GM19463 (cell line): ENCODE measurements around the gene ARMC10.
"Not testable (repeated sequence)": the region's sequence is repeated elsewhere in the genome, so short reads cannot be mapped to it uniquely, and the experiment has no call there.

Source experiments
- ATAC-seq: cut with Tn5 transposase; IDR thresholded peaks from one replicate; pipeline ENCODE4 v1.9.1; 2021; ENCODE audit warnings: mild to moderate bottlenecking, moderate library complexity; ENCODE audit not compliant: unreplicated experiment

The ARMC10 gene

DNA sequence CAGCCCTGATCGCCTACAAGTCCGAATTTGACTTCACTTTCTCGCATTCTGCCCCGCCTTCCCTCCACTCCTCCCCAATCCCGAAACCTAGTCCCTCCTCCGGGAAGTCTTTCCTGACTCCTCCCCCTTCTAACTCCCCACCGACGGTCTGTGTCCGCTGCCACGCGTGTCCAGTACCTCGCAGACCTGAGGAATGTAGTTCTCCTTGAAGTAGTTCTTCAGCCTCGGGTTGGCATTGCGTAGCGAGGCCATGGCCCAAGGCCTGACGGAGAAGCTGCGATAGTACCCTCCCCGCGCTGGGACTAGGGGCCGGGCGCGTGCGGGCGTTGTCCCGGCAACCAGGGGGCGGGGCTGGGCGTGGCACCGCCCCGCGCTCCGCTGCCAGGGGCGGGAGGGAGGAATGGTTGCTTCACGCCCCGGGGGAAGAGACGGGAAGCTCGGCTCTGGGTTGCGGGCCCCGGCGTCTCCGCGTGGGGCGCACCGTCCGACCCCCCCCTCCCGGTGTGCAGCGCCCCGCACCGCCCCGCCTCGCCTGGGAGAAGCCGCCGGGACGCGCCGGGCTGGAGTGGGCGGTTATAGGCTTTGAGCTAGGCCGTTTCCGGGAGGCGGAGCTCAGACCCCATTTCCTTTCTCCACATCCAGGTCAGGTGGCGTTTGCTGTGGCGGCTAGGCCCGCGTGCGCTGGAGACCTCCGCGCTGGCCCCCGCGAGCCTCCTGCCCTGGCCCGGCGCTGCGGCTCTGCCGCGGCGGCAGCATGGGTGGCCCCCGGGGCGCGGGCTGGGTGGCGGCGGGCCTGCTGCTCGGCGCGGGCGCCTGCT, at the start of gene ARMC10, which contains the start of gene FBXL13:
Gene ARMC10 (plus strand): TSS at position 622 of the 818 bp plus-strand sequence. CDS start 133 bp downstream, at position 755.
Gene FBXL13 (minus strand): TSS at position 278 of the 818 bp plus-strand sequence.
- peak; percentile 90 for ATAC-seq

DNA sequence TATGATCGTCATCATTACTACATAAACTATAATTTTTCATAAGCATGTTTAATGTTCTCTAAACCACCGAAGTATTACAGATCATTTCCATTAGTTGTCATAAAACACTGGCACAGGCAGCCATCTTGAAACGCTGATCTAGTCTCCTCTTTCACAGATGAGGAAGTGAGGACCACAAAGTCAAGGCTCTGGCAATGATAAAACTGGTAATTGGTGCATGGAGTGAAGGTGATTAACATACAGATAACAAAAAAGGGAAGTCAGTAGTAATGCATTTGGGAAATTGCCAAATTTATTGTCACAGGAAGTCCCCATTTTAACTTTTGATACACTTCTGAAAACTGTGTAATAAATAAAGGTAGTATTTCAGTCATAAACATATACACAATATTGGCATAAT, 49.6 kb upstream of the ARMC10 start:
- no peak for ATAC-seq

DNA sequence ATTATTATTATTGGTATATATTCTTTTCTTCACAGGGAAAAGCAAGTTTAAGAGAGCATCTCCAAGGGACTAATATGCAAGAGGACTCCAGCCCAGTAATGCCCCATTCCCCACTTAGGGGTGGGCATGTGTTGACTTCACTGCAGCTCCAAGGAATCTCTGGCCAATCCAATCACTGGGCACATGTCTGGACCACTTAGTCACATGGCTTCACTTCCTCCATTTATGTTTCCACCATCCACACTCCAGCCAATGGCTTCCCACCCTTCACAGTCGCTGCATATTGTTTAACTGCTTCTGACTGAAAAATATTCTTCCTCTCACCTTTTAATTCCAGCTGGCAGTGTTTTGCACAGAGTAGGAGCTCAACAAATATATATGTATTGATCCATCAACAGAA, 43.9 kb upstream of the ARMC10 start:
- no peak for ATAC-seq

DNA sequence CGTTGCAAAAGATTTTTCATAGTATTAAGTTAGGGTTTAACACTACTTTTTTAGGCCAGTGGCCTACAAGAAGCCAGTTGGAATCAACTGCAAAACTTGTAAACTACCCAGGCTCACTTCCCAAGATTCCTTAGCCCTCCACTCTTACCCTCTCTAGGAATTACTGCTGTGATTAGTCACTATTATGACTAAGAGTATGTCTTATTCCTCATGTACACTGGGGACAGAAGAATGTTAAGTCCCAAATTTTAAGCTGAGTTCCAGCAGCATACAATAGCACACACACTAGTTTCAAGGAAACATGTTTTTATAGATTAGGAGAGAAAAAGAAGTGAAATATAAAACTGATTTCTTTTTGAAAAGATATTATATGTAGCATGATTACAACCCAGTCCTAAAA, 43.2 kb upstream of the ARMC10 start:
- no peak for ATAC-seq

DNA sequence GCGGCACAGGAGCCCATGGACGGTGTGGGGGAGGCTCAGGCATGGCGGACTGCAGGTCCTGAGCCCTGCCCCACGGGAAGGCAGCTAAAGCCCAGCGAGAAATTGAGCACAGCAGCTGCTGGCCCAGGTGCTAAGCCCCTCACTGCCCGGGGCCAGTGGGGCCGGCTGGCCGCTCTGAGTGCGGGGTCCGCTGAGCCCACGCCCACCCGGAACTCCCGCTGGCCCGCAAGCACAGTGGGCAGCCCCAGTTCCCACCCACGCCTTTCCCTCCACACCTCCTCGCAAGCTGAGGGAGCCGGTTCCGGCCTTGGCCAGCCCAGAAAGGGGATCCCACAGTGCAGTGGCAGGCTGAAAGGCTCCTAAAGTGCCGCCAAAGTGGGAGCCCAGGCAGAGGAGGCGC, 40.6 kb upstream of the ARMC10 start:
- ATAC-seq, result not testable (repeated sequence)

DNA sequence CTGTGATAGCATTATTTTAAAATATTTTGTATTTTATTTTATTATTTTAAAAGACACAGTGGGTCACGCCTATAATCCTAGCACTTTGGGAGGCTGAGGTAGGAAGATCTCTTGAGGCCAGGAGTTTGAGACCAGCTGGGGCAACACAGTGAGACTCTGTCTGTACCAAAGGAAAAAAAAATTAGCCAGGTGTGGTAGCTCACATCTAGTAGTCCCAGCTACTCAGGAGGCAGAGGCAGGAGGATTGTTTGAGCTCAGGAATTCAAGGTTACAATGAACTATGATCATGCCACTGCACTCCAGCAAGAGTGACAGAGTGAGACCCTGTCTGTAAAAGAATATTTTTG, 37.5 kb upstream of the ARMC10 start:
- no peak for ATAC-seq

DNA sequence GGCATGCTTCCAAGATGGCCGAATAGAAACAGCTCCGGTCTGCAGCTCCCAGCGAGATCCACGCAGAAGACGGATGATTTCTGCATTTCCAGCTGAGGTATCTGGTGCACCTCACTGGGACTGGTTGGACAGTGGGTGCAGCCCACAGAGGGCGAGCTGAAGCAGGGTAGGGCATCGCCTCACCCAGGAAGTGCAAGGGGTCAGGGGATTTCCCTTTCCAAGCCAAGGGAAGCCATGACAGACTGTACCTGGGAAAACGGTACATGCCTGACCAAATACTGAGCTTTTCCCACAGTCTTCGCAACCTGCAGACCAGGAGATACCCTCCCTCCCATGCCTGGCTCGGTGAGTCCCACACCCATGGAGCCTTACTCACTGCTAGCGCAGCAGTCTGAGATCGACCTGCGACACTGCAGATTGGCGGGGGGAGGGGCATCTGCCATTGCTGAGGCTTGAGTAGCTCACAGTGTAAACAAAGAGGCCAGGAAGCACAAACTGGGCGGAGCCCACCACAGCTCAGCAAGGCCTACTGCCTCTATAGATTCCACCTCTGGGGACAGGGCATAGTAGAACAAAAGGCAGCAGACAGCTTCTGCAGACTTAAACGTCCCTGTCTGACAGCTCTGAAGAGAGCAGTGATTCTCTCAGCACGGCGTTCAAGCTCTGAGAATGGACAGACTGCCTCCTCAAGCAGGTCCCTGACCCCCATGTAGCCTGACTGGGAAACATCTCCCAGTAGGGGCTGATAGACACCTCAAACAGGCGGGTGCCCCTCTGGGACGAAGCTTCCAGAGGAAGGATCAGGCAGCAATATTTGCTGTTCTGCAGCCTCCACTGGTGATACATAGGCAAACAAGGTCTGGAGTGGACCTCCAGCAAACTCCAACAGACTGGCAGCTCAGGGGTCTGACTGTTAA, 36.9 kb upstream of the ARMC10 start:
- ATAC-seq, result not testable (repeated sequence)

DNA sequence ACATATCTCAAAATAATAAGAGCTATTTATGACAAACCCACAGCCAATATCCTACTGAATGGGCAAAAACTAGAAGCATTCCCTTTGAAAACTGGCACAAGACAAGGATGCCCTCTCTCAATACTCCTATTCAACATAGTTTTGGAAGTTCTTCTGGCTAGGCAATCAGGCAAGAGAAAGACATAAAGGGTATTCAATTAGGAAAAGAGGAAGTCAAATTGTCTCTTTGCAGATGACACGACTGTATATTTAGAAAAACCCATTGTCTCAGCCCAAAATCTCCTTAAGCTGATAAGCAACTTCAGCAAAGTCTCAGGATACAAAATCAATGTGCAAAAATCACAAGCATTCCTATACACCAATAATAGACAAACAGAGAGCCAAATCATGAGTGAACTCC, 33.1 kb upstream of the ARMC10 start:
- not testable (repeated sequence) for ATAC-seq

DNA sequence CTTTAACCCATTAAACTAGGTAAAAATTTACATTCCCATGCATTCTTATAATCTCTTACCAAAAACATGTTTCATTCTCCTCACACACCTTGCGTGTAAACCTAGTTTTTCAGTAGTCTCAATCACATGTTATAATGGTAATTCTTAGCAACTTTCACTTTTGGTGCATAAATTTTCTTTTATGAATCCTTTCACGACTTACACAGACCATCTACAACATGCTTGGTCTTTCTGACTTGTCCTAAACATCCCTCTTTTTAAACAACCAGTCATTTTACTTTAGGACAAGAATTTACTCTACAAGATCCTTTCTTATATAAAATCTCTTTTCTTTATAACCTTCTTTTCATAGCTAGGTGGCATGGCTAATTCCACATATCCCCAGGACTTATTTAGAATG, 26.1 kb upstream of the ARMC10 start:
- ATAC-seq, result no peak

DNA sequence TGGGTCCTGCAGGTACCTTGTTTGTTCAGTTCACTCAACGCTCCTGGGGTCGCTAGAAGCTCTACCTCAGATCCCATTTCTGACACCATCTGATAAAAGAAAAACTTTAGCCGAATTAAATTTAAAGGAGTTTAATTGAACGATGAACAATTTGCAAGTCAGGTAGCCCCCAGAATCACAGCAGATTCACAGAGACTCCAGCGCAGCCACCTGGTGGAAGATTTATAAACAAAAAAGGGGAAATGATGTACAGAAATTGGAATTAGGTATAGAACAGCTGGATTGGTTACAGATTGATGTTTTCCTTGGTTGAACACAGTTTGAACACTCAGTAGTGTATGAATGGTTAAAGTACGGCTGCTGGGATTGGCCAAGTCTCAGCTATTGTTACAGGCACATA, 23.4 kb upstream of the ARMC10 start:
- no peak for ATAC-seq

DNA sequence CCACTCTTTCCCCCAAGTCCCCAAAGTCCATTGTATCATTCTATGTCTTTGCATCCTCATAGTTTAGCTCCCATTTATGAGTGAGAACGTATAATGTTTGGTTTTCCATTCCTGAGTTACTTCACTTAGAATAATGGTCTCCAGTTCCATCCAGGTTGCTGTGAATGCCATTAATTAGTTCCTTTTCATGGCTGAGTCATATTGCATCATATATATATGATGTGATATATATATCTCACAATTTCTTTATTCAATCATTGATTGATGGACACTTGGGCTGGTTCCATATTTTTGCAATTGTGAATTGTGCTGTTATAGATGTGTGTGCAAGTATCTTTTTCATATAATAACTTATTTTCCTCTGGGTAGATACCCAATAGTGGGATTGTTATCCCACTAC, 18.9 kb upstream of the ARMC10 start:
- not testable (repeated sequence) for ATAC-seq

DNA sequence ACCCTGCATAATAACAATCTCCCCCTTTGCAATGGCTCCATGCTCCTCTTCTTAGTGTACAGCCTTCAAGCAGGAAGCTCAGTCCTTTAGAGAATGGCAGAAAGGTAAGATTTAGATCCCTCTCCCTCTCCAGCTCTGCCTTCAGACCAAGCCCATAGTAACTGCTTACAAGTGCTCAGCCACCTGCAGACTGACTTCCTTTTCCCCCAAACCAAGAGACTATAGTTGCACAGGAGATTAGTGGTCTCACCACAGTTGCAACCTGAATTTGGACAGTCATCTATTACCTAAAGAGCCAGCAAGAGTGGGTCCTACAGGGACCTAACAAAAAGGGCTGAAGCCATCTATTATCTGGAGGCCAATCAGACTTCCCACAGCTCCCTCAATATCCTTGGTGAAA, 16.8 kb upstream of the ARMC10 start:
- no peak for ATAC-seq

DNA sequence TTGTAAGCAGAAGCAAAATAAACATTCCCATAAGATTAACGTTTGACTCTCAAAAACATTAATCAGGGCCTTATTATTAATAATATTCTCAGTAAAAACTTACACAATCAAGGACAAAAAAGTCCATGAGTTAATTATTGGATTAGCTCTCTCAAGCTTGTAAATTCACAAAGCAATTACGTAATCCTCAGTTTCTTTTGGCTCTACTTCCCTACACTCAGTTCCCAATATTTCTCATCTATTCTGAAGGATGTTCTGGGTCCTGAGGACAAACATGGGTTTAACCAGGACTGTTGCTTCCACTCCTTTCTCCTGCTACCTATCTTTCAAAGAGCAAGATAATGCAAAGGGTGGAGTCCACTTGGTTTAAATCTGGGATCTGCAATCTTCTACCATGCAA, 15.5 kb upstream of the ARMC10 start:
- no peak for ATAC-seq

DNA sequence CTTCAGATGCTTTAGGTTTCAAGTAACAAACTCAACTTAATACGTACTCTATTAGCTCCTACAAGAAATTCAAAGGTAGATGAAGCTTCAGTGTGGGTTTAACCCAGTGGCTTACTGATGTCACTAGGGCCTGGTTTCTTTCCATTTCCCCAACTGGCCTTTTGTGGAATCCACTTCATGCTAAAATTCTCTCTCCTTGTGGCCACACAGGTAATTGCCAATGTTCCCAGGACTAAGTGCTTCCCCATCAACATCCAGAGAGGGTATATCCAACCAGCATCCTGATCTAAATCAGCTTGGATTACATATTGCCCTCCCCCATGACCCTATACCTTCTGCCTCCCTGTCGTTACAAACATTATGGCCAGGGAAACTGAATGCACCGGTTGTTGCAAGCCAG, 11.0 kb upstream of the ARMC10 start:
- no peak for ATAC-seq

DNA sequence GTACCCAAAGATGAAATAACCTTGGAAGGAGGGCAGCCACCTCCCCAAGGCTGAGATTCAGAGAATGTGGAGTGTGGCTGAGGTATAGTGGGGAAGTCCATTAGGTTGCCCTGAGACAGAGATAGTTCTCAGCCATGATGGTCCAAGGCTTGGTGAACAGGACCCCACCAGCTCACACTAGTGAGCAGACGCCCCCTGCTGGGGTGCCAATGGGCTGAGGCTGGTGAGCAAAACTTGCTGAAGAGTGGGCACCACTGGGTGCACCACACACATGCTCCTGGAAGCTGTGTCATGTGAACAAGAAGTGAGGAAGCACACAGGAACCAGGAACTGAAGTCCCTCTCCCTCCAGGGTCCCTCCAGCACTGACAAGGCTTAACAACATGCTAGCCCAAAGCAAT, 9.3 kb upstream of the ARMC10 start:
- peak; percentile 62 for ATAC-seq

DNA sequence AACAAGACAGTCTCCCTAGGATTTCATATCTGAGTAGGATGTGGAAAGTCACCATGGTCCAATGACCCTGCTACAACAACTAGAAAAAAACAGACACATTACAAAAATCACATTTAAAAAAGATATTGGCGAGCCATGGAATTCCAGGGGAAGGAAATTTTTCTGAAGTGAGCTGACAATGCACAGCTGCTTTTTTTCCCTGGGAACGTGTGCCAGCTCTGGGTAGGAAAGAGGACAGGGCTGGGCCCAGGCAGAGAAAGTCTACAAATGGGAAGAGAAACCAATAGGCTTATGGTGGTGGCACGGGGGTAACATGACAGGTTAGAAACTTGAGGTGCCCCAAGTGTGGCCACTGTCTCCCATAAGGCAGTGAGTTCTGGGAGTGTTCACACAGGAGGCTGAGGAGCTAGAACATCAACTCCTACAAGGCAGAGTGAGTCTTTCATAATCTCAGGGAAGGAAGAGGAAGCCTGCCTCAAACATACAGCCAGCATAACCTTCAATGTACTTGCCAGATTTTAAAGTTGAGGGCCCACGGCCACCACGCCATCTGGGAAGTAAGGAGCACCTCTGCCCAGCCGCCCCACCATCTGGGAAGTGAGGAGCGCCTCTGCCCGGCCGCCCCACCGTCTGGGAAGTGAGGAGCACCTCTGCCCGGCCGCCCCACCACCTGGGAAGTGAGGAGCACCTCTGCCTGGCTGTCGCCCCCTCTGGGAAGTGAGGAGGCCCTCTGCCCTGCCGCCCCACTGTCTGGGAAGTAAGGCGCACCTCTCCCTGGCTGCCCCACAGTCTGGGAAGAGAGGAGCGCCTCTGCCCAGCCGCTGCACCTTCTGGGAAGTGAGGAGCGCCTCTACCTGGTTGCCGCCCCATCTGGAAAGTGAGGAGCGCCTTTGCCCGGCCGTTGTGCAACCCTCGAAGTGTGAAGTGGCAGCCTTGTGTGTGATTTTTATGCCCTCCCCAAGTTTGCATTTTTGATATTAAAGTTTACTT, 6.2 kb upstream of the ARMC10 start:
- no peak for ATAC-seq

DNA sequence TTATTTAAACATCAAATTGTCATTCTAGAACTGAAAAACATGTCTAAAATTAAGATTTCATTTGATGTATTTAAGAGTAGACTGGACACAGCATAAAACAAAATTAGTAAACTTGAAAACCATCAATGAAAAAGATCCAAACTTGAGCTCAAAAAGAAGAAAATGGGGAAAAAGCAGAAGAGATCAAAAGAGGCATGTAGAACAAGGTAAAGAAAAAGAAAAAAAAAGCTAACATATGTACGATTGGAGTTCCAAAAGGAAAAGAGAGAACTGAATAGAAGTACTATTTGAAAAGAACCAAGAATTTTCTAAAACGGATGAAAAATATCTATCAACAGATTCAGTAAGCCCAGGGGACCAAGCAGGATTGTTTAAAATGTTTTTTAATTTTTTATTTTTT, 3.9 kb upstream of the ARMC10 start:
- no peak for ATAC-seq

DNA sequence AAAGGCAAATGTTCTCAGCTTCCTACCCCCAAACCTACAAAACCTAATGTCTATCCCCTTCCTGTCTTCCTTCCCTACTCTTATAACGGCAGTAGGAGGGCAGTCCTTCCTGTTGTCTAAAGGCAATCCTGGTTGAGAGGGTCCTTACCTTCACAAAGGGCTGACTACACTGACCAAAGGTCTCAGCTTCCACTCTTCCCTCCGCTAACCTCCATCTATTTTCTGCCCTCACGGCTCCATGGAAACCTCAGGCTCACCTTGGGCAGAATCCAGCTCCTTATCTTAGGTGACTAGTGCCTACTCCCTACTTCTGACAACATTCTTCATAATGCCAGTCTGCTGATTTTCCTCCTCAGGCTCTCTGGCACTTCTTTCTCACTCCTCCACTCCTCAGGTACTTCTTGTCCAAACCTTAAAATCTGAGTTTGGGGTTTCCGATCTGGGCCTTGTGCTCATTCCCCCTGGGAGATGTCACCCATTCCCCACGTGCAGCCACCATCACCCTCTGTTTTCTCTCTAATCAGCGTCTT, 886 bp upstream of the ARMC10 start:
- no peak for ATAC-seq

DNA sequence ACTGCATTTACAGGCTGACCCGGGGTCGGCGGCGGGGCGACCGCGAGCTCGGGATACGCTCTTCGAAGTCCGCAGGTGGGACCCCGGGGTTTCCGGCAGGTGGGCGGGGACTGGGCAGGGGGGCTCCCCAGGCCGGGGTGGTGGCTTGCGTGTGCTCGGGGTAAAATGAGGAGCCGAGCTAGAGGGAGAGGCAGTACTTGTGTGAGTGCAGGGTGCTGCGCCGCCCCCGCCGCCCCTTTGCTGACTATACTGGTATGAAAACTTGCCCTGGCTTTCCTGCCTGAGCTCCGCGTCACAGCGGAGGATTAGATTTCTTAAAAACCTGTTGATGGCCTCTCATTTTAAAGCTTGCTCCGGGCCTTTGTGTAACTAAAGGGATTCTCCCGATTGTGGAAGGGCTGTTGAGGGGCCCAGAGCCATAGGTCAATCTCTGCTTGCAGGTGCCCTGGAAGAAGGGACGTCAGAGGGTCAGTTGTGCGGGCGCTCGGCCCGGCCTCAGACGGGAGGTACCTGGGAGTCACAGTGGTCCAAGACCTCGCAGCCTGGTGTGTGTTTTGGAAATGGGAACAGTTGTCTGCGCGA, 488 bp downstream of the ARMC10 start:
- peak; percentile 37 for ATAC-seq

DNA sequence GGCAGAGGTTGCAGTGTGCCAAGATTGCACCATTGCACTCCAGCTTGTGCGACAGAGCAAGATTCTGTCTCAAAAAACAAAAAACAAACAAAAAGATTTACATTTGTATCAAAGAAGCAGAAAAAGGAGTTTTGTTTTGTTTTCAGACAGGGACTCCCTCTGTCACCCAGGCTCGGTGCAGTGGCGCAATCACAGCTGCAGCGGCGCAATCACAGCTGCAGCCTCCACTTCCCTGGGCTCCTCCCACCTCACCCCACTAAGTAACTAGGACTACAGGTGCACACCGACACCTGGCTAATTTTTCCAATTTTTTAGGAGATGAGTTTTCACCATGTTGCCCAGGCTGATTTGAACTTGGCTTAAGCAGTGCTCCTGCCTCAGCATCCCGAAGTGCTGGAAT, 1.8 kb downstream of the ARMC10 start:
- ATAC-seq, result no peak
